Heart right ventricle (tissue), 16 donors: ENCODE results near the gene KRTAP2-4. TPM values are rescaled to one million over a fixed set of nuclear protein-coding genes. Genes with fewer than 3 reads are reported as not detected.

Source experiments
- ATAC-seq, 8 donors: fragments of 200-7000 bp; cut with Tn5 transposase; one replicate each; pipeline ENCODE4 v1.9.1; 2020; ENCODE audit warnings: mild to moderate bottlenecking in 8 of 8, moderate library complexity in 8 of 8, moderate number of reproducible peaks in 1 of 8
- DNase-seq, 2 donors: peaks; one replicate each; pipeline ENCODE4 v3.0.0-alpha.2; 2020
- H3K27ac ChIP-seq, 10 donors: fragments of 200-600 bp; sonication (generic) in 2 of 10; one replicate each; pipeline versions ENCODE4 v1.5.0 to v1.8.0; 2020 to 2022; ENCODE audit warnings: mild to moderate bottlenecking in 3 of 10
- H3K27me3 ChIP-seq, 7 donors: fragments of 200-600 bp; one replicate each; pipeline ENCODE4 v1.8.0; 2021 to 2022; ENCODE audit warnings: mild to moderate bottlenecking in 2 of 7
- H3K36me3 ChIP-seq, 9 donors: fragments of 200-600 bp; sonication (generic) in 1 of 9; one replicate each; pipeline versions ENCODE4 v1.5.0 to v1.8.0; 2020 to 2022; ENCODE audit warnings: mild to moderate bottlenecking in 2 of 9
- H3K4me1 ChIP-seq, 9 donors: fragments of 200-600 bp; sonication (generic) in 1 of 9; one replicate each; pipeline versions ENCODE4 v1.5.0 to v1.8.0; 2020 to 2022; ENCODE audit warnings: mild to moderate bottlenecking in 4 of 9
- H3K4me3 ChIP-seq, 10 donors: fragments of 200-600 bp; sonication (generic) in 2 of 10; one replicate each; pipeline versions ENCODE4 v1.5.0 to v1.8.0; 2020 to 2022; ENCODE audit warnings: mild to moderate bottlenecking in 7 of 10, moderate library complexity in 2 of 10
- H3K9me3 ChIP-seq, 11 donors: fragments of 200-600 bp in 10 of 11; sonication (generic) in 2 of 11; one replicate each; pipeline versions ENCODE4 v1.5.0 to v1.8.0; 2013 to 2022; ENCODE audit warnings: mild to moderate bottlenecking in 2 of 11, control low read depth in 1 of 11, moderate library complexity in 1 of 11
- WGBS, 2 donors: extraction: QIAGEN DNeasy Blood & Tissue Kit; methylation state at CpG; one replicate each; pipeline ENCODE4 v1.1.7; 2013; ENCODE audit warnings: inconsistent platforms in 1 of 2; 5-methylcytosine and 5-hydroxymethylcytosine counted together
- intact Hi-C, 10 donors: fragments of 100-400 bp; cut with DNase I; formaldehyde crosslinking; loops; one replicate each; pipeline versions ENCODE4 v1.11.1 to v1.14.2; 2022
- polyA plus RNA-seq, 2 donors: library from polyadenylated mRNA; stranded (reverse); fragments of 200-250 nt; gene quantifications; one replicate each; pipeline ENCODE4 v1.2.3, GENCODE V29; 2013
- total RNA-seq, 10 donors: library from RNA; stranded (reverse); fragmentation: NEBNext Ultra II Directional in 3 of 10; extraction: Animal tissue kit (Norgen Biotek cat#: 25700) in 3 of 10; gene quantifications; one replicate each; pipeline versions ENCODE4 v1.2.1 to v1.2.4, GENCODE V29; 2021 to 2023
- TF ChIP-seq, protein P1 (sequence below), 9 donors: fragments of 200-600 bp; sonication (generic) in 2 of 9; IDR thresholded peaks; one replicate each; pipeline versions ENCODE4 v1.5.0 to v1.8.0; 2021 to 2022; ENCODE audit warnings: antibody characterized with exemption in 9 of 9, mild to moderate bottlenecking in 5 of 9, moderate library complexity in 1 of 9
- donor health status: Arrhythmogenic right ventricular cardiomyopathy.
- donor health status: ischemic (EF 13 %, LVEDD 7.1; RV severe dilation, severe dysfunction).
- donor health status: healthy with polysubstance abuse.
- donor health status: DM: no; HTN: yes; CAD: no.
- donor health status: DM: no; HTN: no; CAD: no.
- donor health status: ischemic (EF 25% LVEDD 6.9; RV normal size, moderate dysfunction).
- donor health status: ischemic (EF 25% LVEDD 5.7; RV mildly dilated, moderate dysfunction).
- donor health status: healthy.
- donor health status: DM: yes; HTN: yes; CAD: no.
- donor health status: Ischemic cardiomyopathy.
- donor health status: ischemic (EF 35%, LVEDD 5.7; RV mildly dilated, moderate dysfunction).
- donor health status: nonischemic (EF 11% LVEDD 7.7; RV severe dilation, severe dysfunction).
- donor health status: DM: yes; HTN: yes; CAD: no.
- donor health status: PGD.
- donor health status: ischemic (EF 29% LVEDD 5.4; RV normal size, mild dysfunction).
- donor health status: nonischemic (EF 23%, LVEDD 6.1; RV moderate dilation, normal function).

KRTAP2-4 gene
- total and polyA plus RNA-seq, 12 donors: not detected

DNA sequence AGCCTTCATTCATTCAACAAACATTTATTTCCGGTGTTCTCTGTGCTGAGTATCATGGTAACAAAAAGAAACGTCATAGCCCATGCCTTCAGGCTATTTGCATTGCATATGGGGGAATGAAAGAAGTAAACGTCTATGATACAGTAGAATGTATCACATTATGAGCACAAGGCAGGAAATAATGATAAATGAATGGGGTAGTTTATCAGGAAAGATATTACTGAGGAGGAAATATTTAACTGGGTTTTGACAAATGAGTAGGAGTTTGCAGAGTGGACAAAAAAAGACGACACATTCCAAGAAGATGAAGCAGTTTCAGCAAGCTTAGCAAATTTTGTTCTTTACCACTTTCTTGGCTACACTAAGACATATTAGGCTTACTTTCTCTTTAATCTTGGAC is 16.9 kb upstream of the KRTAP2-4 start:
- no peaks in the 10 kb centered on the region for H3K36me3 ChIP-seq
- 58% methylated on average over 4 of the region's 4 CpGs for WGBS, 2 donors
- TF ChIP-seq, protein P1, sequence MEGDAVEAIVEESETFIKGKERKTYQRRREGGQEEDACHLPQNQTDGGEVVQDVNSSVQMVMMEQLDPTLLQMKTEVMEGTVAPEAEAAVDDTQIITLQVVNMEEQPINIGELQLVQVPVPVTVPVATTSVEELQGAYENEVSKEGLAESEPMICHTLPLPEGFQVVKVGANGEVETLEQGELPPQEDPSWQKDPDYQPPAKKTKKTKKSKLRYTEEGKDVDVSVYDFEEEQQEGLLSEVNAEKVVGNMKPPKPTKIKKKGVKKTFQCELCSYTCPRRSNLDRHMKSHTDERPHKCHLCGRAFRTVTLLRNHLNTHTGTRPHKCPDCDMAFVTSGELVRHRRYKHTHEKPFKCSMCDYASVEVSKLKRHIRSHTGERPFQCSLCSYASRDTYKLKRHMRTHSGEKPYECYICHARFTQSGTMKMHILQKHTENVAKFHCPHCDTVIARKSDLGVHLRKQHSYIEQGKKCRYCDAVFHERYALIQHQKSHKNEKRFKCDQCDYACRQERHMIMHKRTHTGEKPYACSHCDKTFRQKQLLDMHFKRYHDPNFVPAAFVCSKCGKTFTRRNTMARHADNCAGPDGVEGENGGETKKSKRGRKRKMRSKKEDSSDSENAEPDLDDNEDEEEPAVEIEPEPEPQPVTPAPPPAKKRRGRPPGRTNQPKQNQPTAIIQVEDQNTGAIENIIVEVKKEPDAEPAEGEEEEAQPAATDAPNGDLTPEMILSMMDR (IDR thresholded peaks at IDR 0.05): no peak
- no peaks in the 10 kb centered on the region for H3K9me3 ChIP-seq
- H3K4me3 ChIP-seq: no peak overlapping the region
- ATAC-seq: no peak
- DNase-seq: no peak
- H3K27me3 ChIP-seq: peaks cover 0 to 22% (median 5%) of the 10 kb centered on the region in 7 donors
- H3K27ac ChIP-seq: no peak overlapping the region
- no peaks in the 10 kb centered on the region for H3K4me1 ChIP-seq
- intact Hi-C loops: loop anchor here in 1 of 10 donors (5.0 kb wide), 1 partner anchor 85 kb away; the partner anchor contains the start of gene KRTAP4-3

DNA sequence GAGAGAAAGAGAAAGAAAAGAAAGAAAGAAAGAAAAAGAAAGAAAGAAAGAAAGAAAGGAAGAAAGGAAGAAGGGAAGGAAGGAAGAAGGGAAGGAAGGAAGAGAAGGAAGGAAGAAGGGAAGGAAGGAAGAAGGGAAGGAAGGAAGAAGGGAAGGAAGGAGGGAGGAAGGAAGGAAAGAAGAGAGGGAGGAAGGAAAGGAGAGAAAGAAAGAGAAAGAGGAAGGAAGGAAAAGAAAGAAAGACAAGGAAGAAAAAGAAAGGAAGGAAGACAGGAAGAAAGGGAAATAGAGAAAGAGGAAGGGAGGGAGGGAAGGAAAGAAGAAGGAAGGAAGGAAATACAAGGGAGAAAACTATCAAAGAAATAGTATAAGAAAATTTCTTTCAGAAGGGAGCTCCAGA is 11.1 kb upstream of the KRTAP2-4 start:
- TF ChIP-seq, protein P1 (IDR thresholded peaks at IDR 0.05): no peak

DNA sequence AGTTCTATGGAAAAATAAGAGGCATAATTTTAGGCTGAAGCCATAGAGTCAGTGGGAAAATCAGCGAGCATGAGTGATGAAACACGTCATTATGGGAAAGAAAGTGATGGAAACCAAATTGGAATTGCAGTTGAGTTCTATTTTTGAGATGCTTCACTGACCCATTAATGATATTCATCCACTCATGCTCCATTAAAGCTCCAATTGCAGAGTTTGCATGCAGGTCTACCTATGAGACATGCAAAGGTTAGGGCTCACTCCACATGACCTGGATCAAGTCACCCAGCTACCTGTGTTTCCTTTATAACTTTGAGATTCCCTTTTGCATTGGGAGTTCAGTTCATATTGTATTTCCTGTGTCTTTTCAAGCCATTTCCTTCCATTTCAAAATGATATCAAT is 8.0 kb upstream of the KRTAP2-4 start:
- DNase-seq (no peak), ATAC-seq (no peak)
- TF ChIP-seq, protein P1 (IDR thresholded peaks at IDR 0.05): no peak
- Histone ChIP-seq H3K4me1 (no peaks in the 10 kb centered on the region), H3K36me3 (no peaks in the 10 kb centered on the region), H3K27me3 (peaks cover 3 to 21% (median 11%) of the 10 kb centered on the region in 7 donors), H3K4me3 (no peak overlapping the region), H3K9me3 (no peaks in the 10 kb centered on the region), H3K27ac (no peak overlapping the region)
- intact Hi-C loops: no loop called here
- WGBS, 2 donors: 88 to 90% methylated on average over 2 of the region's 2 CpGs

More for the DNA sequence above, 11.1 kb upstream of the KRTAP2-4 start:
- Histone ChIP-seq H3K9me3 (no peaks in the 10 kb centered on the region), H3K27ac (no peak overlapping the region), H3K4me3 (no peak overlapping the region), H3K36me3 (no peaks in the 10 kb centered on the region), H3K4me1 (no peaks in the 10 kb centered on the region), H3K27me3 (peaks cover 3 to 35% (median 13%) of the 10 kb centered on the region in 7 donors)
- ATAC-seq: no peak
- DNase-seq: no peak
- intact Hi-C loops: no loop called here

DNA sequence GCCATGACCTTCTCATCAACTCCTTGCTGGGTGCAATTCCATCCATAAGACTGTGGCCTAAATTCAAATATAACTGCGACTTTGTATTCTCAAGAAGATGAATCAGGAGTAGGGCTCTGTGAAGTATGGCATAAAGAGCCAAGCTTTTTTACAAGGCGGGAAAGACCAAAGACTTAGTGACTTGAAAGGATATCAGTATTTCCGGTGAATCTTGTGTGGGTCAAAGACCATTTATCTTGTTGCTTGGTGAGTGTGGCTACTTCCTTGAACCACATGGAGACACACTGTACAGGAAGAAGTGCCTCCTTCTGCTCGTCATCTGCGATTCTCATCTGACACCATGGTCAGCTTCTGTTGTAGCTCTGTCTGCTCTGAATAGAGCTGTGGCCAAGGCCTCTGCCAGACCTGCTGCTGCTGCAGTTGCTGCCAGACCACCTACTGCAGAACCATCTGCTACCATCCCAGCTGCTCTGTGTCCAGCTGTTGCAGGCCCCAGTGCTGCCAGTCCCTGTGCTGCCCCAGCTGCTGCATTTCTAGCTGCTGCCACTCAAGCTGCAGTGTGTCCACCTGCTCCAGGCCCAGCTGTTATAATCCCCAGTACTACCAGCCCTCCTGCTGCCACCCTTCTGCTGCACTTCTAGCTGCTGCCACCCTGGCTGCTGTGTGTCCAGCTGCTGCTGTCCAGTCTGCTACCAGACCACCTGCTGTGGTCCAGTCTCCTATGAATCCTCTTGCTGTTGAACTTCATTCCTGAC is 6.1 kb upstream of the KRTAP2-4 start:
- Histone ChIP-seq H3K4me1 (no peaks in the 10 kb centered on the region), H3K9me3 (no peaks in the 10 kb centered on the region), H3K4me3 (no peak overlapping the region), H3K36me3 (no peaks in the 10 kb centered on the region), H3K27ac (no peak overlapping the region), H3K27me3 (peaks cover 0 to 20% (median 8%) of the 10 kb centered on the region in 7 donors)
- ATAC-seq (no peak), DNase-seq (no peak)
- TF ChIP-seq, protein P1 (IDR thresholded peaks at IDR 0.05): no peak
- 80 to 86% methylated on average over 5 of the region's 5 CpGs for WGBS, 2 donors
- intact Hi-C loops: no loop called here
